OCI-LY1 (cell line): ENCODE results near the gene TRAPPC3L.

Experiments used
- EZH2 ChIP-seq: fragments of 200-600 bp; sonication (generic), shearing (Covaris generic); IDR thresholded peaks from 2 replicates; pipeline ENCODE4 v1.8.0; 2017; ENCODE audit warnings: borderline replicate concordance, mixed run types, mild to moderate bottlenecking, antibody characterized with exemption, low read length, moderate library complexity, mixed read lengths
- TF ChIP-seq, protein P1 (sequence below): fragments of 200-600 bp; sonication (generic), shearing (Covaris generic); IDR thresholded peaks from 2 replicates; pipeline ENCODE4 v1.5.1; 2017; ENCODE audit warnings: mild to moderate bottlenecking, antibody characterized with exemption, low read length, moderate library complexity, mixed read lengths

GRCh38 chr6:116476002-116476678 is 69.3 kb downstream of the TRAPPC3L start:
- TF ChIP-seq, protein P1, sequence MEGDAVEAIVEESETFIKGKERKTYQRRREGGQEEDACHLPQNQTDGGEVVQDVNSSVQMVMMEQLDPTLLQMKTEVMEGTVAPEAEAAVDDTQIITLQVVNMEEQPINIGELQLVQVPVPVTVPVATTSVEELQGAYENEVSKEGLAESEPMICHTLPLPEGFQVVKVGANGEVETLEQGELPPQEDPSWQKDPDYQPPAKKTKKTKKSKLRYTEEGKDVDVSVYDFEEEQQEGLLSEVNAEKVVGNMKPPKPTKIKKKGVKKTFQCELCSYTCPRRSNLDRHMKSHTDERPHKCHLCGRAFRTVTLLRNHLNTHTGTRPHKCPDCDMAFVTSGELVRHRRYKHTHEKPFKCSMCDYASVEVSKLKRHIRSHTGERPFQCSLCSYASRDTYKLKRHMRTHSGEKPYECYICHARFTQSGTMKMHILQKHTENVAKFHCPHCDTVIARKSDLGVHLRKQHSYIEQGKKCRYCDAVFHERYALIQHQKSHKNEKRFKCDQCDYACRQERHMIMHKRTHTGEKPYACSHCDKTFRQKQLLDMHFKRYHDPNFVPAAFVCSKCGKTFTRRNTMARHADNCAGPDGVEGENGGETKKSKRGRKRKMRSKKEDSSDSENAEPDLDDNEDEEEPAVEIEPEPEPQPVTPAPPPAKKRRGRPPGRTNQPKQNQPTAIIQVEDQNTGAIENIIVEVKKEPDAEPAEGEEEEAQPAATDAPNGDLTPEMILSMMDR = no peak
- no peak for TF ChIP-seq EZH2
